Colonic mucosa (tissue), 4 donors: ENCODE data around the gene PIK3R5. TPM values are rescaled to one million over a fixed set of nuclear protein-coding genes. Genes with fewer than 3 reads are reported as not detected.

Experiments used
- DNase-seq: peaks from one replicate; pipeline ENCODE4 v3.0.0-alpha.2; 2020
- H3K27ac ChIP-seq: fragments of 200-600 bp; one replicate; pipeline ENCODE4 v1.8.0; 2021
- H3K27me3 ChIP-seq: fragments of 200-600 bp; one replicate; pipeline ENCODE4 v1.8.0; 2021
- H3K36me3 ChIP-seq: fragments of 200-600 bp; one replicate; pipeline ENCODE4 v1.8.0; 2021
- H3K4me1 ChIP-seq: fragments of 200-600 bp; one replicate; pipeline ENCODE4 v1.8.0; 2021; ENCODE audit warnings: mild to moderate bottlenecking
- H3K4me3 ChIP-seq: fragments of 200-600 bp; one replicate; pipeline ENCODE4 v1.8.0; 2021
- H3K9ac ChIP-seq, 2 donors: one replicate each; pipeline ENCODE4 v1.7.0; 2013; ENCODE audit warnings: control low read depth in 2 of 2, low read depth in 2 of 2, low read length in 2 of 2
- H3K9me3 ChIP-seq: fragments of 200-600 bp; one replicate; pipeline ENCODE4 v1.8.0; 2021
- intact Hi-C: fragments of 100-400 bp; cut with DNase I; formaldehyde crosslinking; loops from one replicate; pipeline ENCODE4 v1.14.1; 2022
- total RNA-seq, 2 donors: library from RNA; stranded (reverse); fragmentation: NEBNext Ultra II Directional in 1 of 2; extraction: Animal tissue kit (Norgen Biotek cat#: 25700) in 1 of 2; gene quantifications; one replicate each; pipeline ENCODE4 v1.2.1, GENCODE V29; 2021
- TF ChIP-seq, protein P1 (sequence below): fragments of 200-600 bp; IDR thresholded peaks from one replicate; pipeline ENCODE4 v1.8.0; 2022; ENCODE audit warnings: antibody characterized with exemption, mild to moderate bottlenecking
- donor health status: healthy.
- donor health status: DM: no; HTN: no; CAD: no.
- donor health status: DM: no; HTN: no; CAD: no.

The PIK3R5 gene
- total RNA-seq, 2 donors from 2014 or later, result 2.2 to 2.5 TPM

DNA sequence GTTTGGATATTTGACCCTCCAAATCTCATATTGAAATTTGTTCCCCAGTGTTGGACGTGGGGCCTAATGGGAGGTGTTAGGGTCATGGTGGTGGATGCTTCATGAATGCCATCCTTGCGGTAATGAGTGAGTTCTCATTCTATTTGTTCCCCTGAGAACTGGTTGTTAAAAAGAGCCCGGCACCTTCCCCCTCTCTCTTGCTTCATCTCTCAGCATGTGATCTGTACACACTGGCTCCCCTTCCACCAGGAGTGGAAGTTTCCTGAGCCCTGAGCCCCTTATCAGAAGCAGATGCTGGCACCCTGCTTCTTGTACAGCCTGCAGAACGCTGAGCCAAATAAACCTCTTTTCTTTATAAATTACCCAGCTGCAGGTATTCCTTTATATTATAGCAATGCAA lies 123.7 kb downstream of the PIK3R5 start:
- intact Hi-C loops, result no loop called here
- no peak overlapping the region for H3K27ac ChIP-seq
- no peak overlapping the region for H3K9ac ChIP-seq
- no peaks in the 10 kb centered on the region for H3K9me3 ChIP-seq
- no peak overlapping the region for H3K4me3 ChIP-seq
- DNase-seq, result no peak
- no peaks in the 10 kb centered on the region for H3K27me3 ChIP-seq
- H3K4me1 ChIP-seq, result no peaks in the 10 kb centered on the region
- no peaks in the 10 kb centered on the region for H3K36me3 ChIP-seq
- TF ChIP-seq, protein P1, sequence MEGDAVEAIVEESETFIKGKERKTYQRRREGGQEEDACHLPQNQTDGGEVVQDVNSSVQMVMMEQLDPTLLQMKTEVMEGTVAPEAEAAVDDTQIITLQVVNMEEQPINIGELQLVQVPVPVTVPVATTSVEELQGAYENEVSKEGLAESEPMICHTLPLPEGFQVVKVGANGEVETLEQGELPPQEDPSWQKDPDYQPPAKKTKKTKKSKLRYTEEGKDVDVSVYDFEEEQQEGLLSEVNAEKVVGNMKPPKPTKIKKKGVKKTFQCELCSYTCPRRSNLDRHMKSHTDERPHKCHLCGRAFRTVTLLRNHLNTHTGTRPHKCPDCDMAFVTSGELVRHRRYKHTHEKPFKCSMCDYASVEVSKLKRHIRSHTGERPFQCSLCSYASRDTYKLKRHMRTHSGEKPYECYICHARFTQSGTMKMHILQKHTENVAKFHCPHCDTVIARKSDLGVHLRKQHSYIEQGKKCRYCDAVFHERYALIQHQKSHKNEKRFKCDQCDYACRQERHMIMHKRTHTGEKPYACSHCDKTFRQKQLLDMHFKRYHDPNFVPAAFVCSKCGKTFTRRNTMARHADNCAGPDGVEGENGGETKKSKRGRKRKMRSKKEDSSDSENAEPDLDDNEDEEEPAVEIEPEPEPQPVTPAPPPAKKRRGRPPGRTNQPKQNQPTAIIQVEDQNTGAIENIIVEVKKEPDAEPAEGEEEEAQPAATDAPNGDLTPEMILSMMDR, result no peak

DNA sequence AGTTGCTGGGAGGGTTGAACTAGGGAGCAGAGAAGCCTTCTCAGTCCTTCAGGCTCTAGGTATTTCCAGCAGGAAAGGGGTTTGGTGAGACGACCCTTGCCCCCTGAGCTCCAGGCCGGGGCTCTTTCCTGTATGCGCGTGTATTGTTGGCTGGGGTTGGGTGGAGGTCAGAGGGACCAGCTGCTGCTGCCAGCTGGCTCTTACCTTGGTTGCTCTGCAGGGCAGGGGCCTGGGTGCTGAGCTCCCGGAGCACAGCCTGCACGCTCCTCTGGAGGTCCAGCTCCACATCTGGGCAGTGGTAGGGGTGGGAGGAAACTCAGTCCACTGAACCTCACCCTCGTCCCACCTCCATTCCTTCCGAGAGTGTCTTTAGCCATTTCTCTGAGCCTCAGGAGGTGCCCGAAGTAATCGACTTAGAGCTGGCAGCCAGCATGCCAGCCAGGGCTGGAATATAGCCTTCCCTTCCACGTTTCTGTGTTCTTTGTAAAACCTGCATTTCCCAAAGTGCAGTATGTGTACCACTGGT lies 126.0 kb downstream of the PIK3R5 start:
- Histone ChIP-seq H3K9me3 (no peaks in the 10 kb centered on the region), H3K36me3 (no peaks in the 10 kb centered on the region), H3K27ac (no peak overlapping the region), H3K27me3 (no peaks in the 10 kb centered on the region), H3K4me1 (no peaks in the 10 kb centered on the region), H3K9ac (no peak overlapping the region), H3K4me3 (no peak overlapping the region)
- no peak for DNase-seq
- intact Hi-C loops, result no loop called here
- TF ChIP-seq, protein P1, result no peak

DNA sequence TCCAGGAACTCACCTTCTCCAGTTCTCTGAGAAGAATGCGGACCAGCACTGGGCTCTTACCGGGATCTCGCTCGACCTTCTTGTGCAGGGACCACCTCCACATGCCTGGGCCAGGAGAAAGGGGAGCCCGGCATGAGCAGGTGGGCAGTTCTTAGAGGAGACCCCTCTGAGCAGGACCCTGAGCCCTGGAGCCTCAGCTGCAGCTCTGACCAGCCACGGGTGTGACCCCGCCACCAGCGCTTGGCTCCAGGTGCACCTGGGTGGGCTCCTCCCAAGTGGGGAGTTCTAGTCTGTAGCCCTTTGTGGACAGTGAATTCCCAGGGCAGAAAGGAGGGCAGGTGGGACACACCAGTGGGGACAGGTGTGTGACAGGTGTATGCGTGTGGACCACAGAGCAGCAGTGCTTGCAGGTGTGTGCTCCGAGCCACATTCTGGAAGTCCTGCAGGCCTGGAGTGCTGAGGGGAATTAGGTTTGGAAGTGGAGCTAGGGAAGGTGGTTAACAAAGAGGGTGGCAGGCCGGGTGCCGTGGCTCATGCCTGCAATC lies 126.9 kb downstream of the PIK3R5 start:
- no peak overlapping the region for H3K27ac ChIP-seq
- no peak for DNase-seq
- H3K4me3 ChIP-seq, result no peak overlapping the region
- no peaks in the 10 kb centered on the region for H3K36me3 ChIP-seq
- TF ChIP-seq, protein P1, result no peak
- H3K27me3 ChIP-seq, result no peaks in the 10 kb centered on the region
- intact Hi-C loops, result no loop called here
- no peaks in the 10 kb centered on the region for H3K4me1 ChIP-seq
- no peaks in the 10 kb centered on the region for H3K9me3 ChIP-seq
- H3K9ac ChIP-seq, result no peak overlapping the region

DNA sequence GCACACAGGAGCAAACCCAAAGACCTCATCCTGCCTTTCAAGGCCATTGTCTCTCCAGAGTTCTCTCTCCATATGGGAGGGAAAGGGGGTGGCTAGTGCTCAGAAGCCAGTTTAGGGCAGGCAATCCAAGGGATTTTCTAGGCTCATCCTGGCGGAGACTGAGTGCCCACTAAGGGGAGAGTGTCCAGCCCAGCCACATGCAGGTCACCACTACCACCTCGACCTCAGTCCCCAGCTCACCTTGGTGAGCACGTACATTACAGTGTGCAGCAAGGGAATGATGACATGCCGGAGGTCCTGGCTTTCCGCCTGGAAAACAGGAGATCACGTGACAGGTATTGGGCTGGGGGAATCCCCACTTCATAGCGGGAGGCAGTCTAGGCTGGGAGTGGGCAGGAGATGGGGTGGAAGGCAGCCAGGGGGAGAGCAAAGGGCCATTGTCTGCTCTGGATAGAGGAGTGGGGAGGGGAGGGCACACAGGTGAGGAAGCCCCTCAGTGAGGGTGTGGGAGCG lies 127.9 kb downstream of the PIK3R5 start:
- no peak overlapping the region for H3K4me3 ChIP-seq
- intact Hi-C loops, result no loop called here
- H3K9me3 ChIP-seq, result no peaks in the 10 kb centered on the region
- H3K4me1 ChIP-seq, result no peaks in the 10 kb centered on the region
- H3K27me3 ChIP-seq, result no peaks in the 10 kb centered on the region
- DNase-seq, result no peak
- H3K27ac ChIP-seq, result no peak overlapping the region
- H3K9ac ChIP-seq, result no peak overlapping the region
- H3K36me3 ChIP-seq, result no peaks in the 10 kb centered on the region
- TF ChIP-seq, protein P1, result no peak

DNA sequence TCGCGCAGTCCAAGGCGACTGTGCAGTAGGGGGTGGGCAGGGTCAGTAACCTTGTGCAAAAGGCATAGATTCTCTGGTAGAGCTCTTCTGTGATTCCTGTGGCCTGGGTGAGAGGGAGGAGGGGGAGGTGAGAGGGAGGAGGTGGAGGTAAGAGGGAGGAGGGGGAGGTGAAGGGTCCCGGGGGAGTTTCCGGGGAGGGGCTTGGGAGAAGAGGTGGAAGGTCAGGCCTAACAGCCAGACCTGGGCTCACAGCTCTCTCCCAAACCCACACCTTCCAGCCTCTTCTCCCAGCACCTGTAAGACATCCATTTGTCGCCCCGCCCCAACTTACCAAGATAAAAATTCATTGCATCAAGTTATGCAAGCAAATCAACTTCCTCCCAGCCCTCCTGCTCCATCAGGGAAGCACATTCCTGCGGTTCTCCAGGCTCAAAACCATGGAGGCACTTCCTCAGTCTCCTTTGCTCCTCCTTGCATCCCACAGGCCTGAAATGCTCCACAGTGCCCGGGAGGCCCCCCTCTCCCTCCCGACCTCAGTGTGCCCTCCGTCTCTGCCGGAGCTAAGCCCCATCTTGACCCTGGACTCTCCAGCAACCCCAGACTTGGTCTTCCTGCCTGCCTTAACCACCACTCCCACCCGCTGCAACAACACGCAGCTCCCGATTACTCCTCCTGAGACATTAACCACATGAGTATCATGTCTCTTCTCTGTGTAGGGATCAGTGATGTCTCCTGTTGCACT lies 128.5 kb downstream of the PIK3R5 start:
- intact Hi-C loops, result no loop called here
- Histone ChIP-seq H3K27me3 (no peaks in the 10 kb centered on the region), H3K9ac (no peak overlapping the region), H3K36me3 (no peaks in the 10 kb centered on the region), H3K9me3 (no peaks in the 10 kb centered on the region), H3K27ac (no peak overlapping the region), H3K4me3 (no peak overlapping the region), H3K4me1 (no peaks in the 10 kb centered on the region)
- DNase-seq, result peak; percentile 10
- TF ChIP-seq, protein P1, result no peak
